GM12864 (cell line): ENCODE measurements around the gene ZNF750.

Experiments
- DNase-seq: peaks from one replicate; pipeline ENCODE4 v3.0.0-alpha.2; 2011; ENCODE audit warnings: low read depth
- H3K4me3 ChIP-seq: 2 replicates; pipeline ENCODE4 v1.5.1; 2011; ENCODE audit warnings: mild to moderate bottlenecking, low read depth, low read length, control low read depth
- TF ChIP-seq, protein P1 (sequence below): IDR thresholded peaks from 2 replicates; pipeline ENCODE4 v1.5.1; 2011; ENCODE audit warnings: low read depth, mild to moderate bottlenecking, moderate library complexity, low read length, control low read depth, inconsistent platforms; ENCODE audit errors: missing control alignments

ZNF750 gene

DNA sequence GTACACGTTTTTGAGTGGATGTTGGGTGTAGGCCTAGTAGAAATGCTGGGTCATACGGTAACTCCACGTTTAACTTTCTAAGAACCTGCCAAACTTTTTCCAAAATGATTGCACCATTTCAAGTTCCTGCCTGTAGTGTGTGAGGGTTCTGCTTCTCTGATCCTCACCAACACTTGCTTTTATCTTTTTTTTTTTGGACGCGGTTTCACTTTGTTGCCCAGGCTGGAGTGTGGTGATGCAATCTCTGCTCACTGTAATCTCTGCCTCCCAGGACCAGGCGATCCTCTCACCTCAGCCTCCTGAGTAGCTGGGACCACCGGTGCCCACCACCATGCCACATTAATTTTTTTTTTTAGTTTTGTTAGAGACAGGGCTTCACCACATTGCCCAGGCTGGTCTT is 23.5 kb downstream of the ZNF750 start:
- TF ChIP-seq, protein P1, sequence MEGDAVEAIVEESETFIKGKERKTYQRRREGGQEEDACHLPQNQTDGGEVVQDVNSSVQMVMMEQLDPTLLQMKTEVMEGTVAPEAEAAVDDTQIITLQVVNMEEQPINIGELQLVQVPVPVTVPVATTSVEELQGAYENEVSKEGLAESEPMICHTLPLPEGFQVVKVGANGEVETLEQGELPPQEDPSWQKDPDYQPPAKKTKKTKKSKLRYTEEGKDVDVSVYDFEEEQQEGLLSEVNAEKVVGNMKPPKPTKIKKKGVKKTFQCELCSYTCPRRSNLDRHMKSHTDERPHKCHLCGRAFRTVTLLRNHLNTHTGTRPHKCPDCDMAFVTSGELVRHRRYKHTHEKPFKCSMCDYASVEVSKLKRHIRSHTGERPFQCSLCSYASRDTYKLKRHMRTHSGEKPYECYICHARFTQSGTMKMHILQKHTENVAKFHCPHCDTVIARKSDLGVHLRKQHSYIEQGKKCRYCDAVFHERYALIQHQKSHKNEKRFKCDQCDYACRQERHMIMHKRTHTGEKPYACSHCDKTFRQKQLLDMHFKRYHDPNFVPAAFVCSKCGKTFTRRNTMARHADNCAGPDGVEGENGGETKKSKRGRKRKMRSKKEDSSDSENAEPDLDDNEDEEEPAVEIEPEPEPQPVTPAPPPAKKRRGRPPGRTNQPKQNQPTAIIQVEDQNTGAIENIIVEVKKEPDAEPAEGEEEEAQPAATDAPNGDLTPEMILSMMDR = no peak
- DNase-seq = no peak

DNA sequence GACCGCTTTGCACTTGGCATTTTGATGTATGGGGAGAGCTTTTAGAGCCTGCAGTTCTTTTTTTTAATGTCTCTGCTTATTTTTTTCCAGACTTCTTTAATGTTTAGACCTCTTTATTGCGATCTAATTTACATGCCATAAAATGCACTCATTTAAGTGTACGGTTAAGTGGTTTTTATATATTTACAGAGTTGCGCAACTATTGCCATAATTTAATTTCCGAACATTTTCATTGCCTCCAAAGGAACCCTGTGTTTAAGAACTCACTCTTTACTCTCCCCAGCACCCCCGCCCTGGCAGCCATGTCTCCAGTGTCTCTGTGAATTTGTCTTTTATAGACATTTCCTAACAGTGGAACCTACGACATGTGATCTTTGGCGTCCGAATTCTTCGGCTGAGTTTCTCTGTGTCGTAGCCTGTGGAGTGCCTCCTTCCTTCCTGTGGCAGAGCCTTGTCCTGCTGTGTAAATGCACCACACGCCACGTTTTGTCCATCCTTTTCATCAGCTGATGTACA is 24.0 kb downstream of the ZNF750 start:
- no peak overlapping the region for H3K4me3 ChIP-seq
- DNase-seq = no peak
- TF ChIP-seq, protein P1 = no peak

More for the DNA sequence above, 23.5 kb downstream of the ZNF750 start:
- no peak overlapping the region for H3K4me3 ChIP-seq

DNA sequence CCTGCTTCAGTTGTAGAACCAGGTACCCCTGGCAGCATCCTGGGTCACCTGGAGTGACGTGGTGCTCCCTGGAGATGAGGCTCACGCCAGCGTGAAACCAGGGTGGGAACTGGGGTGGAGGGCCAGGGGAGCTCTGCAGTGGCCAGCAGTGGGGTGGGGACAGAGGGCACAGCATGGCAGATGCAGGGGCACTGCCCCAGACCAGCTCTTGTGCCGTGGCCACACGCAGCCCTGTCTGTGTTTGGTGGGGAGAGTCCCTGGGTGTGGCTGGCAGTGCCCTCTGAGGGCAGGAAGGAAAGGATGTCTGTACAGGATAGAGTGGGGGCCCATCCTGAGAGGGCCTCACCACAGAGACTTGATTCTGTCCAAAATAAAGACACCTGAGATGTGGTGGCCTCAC is 24.5 kb downstream of the ZNF750 start:
- TF ChIP-seq, protein P1 = no peak
- no peak for DNase-seq

DNA sequence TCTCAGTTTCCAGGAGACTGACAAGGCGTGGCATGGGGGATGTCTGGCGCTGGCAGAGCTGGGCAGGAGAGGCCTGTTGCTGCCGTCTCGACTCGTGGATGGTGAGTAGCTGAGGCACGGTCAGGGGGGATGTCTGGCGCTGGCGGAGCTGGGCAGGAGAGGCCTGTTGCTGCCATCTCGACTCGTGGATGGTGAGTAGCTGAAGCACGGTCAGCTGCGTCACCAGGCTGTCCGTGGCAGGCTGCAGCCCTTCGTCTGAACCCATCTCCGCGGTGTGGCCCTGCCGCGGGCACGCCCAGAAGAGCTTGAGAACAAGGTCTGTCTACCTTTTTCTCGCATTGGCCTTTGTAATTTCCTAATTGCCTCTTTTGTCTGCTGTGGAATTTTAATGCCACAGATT is 25.0 kb downstream of the ZNF750 start:
- TF ChIP-seq, protein P1 = no peak
- DNase-seq = no peak
- H3K4me3 ChIP-seq = no peak overlapping the region

More for the DNA sequence above, 24.5 kb downstream of the ZNF750 start:
- H3K4me3 ChIP-seq = no peak overlapping the region

DNA sequence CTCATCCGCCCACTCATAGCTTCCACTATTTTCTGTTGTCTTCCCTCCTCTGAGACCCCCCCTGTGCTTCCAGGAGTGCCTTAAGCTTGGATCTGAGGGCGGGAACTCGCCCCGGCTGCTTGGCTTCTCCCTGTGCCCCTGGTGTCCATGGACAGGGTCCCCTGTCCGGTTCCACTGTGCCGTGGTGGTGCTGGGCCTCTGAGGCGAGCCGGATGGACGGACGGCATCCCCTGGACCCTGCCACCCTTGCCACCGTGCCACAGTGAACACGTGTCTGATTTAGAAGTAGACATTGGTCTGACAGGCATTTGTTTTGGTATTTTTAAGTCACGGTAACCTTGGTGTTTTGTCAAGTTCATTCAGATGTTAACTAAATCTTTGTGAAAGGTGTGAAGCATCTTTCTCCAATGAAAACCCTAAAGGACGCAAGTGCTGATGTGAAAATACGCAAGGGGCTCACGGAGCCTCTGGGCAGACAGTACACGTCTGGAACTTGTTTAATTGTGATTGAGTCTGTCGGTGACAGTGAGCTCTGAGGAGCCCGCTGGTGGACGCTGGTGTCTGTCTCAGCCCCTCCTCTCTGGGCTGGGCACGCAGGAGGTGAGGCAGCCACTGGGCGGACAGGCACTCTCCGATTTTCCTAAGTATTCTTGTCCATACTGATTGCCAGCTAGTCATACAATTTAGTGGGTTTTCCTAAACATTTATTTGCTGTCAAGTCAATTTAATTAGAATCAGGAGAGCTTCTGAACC is 26.3 kb downstream of the ZNF750 start:
- DNase-seq = no peak
- TF ChIP-seq, protein P1 = no peak
- no peak overlapping the region for H3K4me3 ChIP-seq

DNA sequence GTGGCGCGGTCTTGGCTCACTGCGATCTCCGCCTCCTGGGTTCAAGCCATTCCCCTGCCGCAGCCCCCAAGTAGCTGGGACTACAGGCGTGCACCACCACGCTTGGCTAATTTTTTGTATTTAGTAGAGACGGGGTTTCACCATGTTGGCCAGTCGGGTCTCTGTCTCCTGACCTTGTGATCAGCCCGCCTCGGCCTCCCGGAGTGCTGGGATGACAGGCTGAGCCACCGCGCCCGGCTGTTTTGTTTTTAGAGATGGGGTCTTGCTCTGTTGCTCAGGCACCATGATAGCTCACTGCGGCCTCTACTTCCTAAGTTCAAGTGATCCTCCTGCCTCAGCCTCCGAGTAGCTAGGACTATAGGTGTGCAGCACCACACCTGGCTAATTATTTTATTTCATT is 27.2 kb downstream of the ZNF750 start:
- TF ChIP-seq, protein P1 = no peak
- DNase-seq = no peak
- no peak overlapping the region for H3K4me3 ChIP-seq

DNA sequence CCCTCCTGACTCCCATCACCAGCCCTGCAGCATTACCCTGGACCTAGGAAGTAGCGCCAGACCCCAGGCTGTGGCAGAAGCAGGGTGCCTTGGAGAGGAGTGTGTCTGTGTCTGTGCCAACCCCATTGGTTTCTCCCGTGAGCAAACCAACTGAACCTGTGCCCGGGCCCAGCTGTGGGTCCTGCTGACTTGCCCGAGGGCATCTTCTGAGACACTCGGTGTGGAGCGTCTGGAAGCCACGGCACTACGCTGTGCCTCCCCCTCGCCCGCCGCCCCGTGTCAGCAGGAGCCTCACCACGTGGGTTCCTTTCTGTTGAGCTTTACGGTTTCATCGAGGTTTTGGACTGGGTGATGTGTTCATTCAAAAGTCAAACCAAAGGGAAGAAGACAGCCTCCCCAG is 27.8 kb downstream of the ZNF750 start:
- no peak for DNase-seq
- TF ChIP-seq, protein P1 = no peak

More for the DNA sequence above, 27.8 kb downstream of the ZNF750 start:
- H3K4me3 ChIP-seq = no peak overlapping the region
